NCI-H187 (cell line): ENCODE data around the gene SLC39A7.

Experiments used
- DNase-seq, 2 experiments: peaks; one replicate each; lab custom pipeline; 2025; lab: John Stamatoyannopoulos, UW

The SLC39A7 gene

GRCh38 chr6:33170176-33171015 is 30.3 kb upstream of the SLC39A7 start:
- no peak for DNase-seq

- no peak for DNase-seq
Measured at GRCh38 chr6:33171016-33171879, 29.4 kb upstream of the SLC39A7 start.

- DNase-seq = no peak
Measured at GRCh38 chr6:33171880-33172687, 28.6 kb upstream of the SLC39A7 start.

- DNase-seq = no peak
Measured at GRCh38 chr6:33172688-33173534, 27.8 kb upstream of the SLC39A7 start.

GRCh38 chr6:33173535-33174180 is 27.0 kb upstream of the SLC39A7 start:
- no peak for DNase-seq

DNA sequence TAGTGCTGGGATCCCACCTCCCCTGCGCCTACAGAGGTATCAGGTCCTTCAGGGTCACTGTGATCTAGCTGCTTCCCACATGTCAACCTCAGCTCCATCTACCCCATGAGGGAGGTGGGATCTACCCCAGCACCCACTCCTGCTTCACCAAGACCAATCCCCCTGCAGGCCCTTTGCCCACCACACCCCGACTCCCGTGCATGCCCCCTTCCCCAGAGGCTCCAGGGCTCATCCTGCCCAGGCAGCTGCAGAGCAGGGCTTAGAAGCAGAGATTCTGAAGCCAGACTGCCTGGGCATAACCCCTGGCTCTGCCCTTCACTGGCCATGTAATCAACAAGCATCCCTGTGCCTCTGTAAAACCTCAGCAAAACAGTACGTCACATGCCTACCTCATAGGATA is 25.9 kb upstream of the SLC39A7 start:
- no peak for DNase-seq

- DNase-seq = no peak
Measured at GRCh38 chr6:33175436-33176069, 25.1 kb upstream of the SLC39A7 start.

DNA sequence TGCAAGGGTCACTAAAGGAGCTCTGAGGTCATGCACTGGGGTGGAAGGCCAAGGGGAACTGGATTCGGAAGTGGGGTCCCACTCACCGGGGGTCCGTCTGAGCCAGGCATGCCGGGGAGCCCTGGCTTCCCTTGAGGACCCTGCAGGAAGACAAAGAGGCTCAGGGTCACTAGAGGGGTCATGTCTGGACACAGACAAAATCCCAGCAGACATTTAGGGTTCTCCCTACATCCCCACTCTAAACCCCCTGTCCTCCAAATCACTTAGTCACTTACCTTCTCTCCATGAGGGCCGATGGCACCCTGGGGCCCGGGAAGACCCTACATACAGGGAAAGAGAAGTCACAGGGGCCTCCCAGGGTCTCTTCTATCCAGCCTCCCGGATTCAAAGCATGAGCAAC is 23.8 kb upstream of the SLC39A7 start:
- DNase-seq = no peak

DNA sequence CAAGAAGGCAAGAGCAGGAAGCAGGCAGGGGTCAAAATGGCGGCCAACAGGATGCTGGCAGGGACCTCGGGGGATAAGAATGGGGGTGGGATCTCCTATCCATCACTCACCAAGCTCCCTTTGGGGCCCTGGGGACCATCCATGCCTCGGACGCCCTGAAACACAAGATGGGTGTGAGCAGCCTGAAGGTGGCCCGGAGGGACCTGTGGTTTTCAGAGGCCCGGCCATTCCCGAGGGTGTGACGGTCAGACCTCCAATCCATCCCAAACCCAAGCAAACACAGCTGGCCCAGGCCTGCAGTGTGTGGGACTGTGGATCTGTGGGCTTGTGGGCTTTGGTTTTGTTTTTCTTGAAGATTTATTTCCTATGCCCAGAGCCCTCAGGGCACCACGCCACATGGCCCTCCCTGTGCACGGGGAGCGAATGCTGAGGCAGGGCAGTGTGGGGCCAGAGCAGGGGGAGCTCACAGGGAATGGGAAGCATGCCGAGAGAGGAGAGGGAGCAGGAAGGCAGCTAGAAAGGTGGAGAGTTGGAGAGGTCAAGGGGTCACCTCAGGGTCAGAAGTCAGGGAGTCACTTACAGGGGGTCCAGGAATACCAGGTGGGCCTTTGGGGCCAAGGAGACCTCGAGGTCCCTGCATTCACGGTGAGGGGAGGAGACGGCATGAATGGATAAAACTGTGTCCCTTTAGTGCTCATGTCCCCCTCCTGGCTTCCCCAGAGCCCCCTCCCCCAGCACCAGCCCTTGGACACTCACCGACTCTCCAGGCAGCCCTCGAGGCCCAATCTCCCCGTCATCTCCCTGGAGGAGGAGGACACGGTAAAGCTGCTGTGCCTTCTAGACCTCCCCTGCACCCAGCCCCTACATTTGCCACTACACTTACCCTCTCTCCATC is 22.9 kb upstream of the SLC39A7 start:
- no peak for DNase-seq

- DNase-seq = no peak
Measured at GRCh38 chr6:33178755-33179475, 21.8 kb upstream of the SLC39A7 start.

GRCh38 chr6:33181141-33181540 is 19.5 kb upstream of the SLC39A7 start:
- no peak for DNase-seq

DNA sequence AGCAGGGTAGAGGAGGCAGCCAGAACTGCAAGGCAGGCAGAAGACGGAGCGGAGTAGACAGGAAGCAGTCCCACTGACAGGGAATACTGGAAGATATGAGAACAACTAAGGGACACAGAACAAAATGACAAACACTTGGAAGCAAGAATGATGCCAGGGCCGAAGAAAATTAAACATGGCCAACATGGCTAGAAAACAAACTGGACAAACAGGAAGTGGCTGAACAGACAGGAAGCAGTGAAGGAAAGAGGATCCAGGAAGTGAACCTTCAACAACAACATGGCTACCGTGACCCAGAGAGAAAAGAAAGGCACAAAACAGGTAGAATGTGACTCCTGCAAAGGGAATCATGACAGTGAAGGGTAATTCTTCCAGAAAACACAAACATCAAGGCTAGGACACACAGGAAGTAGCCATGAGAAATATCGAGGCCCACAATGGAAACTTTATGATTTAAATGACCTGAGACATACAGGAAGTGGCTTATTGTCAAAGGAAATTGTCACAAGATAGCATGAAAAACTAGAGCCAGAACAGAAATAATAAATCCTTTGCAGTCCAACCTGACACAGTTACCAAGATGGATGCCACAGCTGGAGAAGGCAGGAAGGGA is 17.5 kb upstream of the SLC39A7 start:
- DNase-seq = no peak

- no peak for DNase-seq
Measured at GRCh38 chr6:33185190-33185589, 15.5 kb upstream of the SLC39A7 start.

- no peak for DNase-seq
Measured at GRCh38 chr6:33185654-33186187, 14.9 kb upstream of the SLC39A7 start.

DNA sequence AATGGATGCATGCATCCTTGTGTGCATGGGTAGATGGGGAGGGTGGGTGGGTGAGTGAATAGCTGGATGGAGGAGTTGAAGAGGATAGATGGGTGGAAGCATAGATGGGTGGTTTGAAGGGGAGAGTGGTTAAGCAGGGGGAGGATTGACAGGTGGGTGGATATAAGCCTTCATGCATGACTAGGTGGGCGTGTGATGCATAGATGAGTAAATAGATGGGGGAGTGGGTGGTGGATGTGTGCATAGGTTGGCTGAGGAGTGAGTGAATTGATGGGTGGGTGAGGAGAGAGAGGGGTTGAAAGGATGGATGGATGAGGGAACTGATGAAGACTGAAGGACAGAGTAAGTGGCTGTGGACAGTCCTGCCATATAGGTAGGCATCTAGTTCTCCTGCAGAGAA is 12.9 kb upstream of the SLC39A7 start:
- no peak for DNase-seq

DNA sequence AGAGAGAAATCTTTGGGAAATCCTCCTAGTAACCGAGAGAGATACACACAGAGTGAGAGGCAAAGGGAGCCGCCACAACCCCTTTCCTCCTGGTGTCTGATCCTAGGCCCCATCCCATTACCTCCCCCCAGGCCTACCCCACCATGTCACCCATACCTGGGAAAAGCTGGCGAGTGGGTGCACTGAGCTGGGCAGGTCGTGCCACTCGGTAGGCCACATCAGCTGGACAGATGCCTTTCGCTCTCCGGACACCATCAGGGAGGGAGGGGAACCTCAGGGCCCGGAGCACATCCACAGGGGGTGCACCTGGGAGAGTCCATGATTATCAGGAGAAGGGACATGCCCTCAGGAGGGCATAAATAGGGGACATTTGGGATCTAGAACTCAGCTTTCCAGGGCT is 11.5 kb upstream of the SLC39A7 start:
- DNase-seq = no peak

- no peak for DNase-seq
Measured at GRCh38 chr6:33189625-33190448, 10.8 kb upstream of the SLC39A7 start.
